CD8-positive, alpha-beta memory T cell (primary cell): Measurements from ENCODE around the gene FAM53A. TPM values are rescaled to one million over a fixed set of nuclear protein-coding genes. Genes with fewer than 3 reads are reported as not detected.

Source experiments
- CTCF ChIA-PET: fragments of 350-600 bp; sonication (Branson Sonifier 250); formaldehyde crosslinking; loops from one replicate; lab custom pipeline; 2021; ENCODE audit warnings: antibody characterized with exemption; lab: Charles Lee
- POLR2A ChIA-PET: fragments of 350-600 bp; sonication (Branson Sonifier 250); formaldehyde crosslinking; loops from one replicate; lab custom pipeline; 2021; ENCODE audit warnings: antibody characterized with exemption; lab: Charles Lee
- DNase-seq, 5 donors: peaks; one replicate each; pipeline versions ENCODE4 v3.0.0 to v3.0.0-alpha.2; 2020 to 2022; ENCODE audit warnings: mixed read lengths in 1 of 5
- H3K27ac ChIP-seq: one replicate; pipeline ENCODE4 v1.7.0; 2013; ENCODE audit warnings: low read depth, mild to moderate bottlenecking, low read length, moderate library complexity
- H3K27me3 ChIP-seq: 2 replicates; pipeline ENCODE4 v1.7.0; 2013; ENCODE audit warnings: low read length, mild to moderate bottlenecking; ENCODE audit not compliant: insufficient read depth, poor library complexity, severe bottlenecking
- H3K36me3 ChIP-seq: 2 replicates; pipeline ENCODE4 v1.7.0; 2013; ENCODE audit warnings: mild to moderate bottlenecking, low read length, moderate library complexity; ENCODE audit not compliant: insufficient read depth
- H3K4me1 ChIP-seq: 2 replicates; pipeline ENCODE4 v1.7.0; 2013; ENCODE audit warnings: mild to moderate bottlenecking, low read length, moderate library complexity; ENCODE audit not compliant: insufficient read depth
- H3K4me3 ChIP-seq: 2 replicates; pipeline ENCODE4 v1.7.0; 2013; ENCODE audit warnings: mild to moderate bottlenecking, low read length
- H3K9me3 ChIP-seq: 2 replicates; pipeline ENCODE4 v1.7.0; 2013; ENCODE audit warnings: mild to moderate bottlenecking, low read length
- H3K27ac Mint-ChIP-seq, 8 donors: one replicate each; pipeline ENCODE4 v1.8.0; 2020 to 2021; ENCODE audit warnings: mixed read lengths in 8 of 8, mild to moderate bottlenecking in 6 of 8, inconsistent platforms in 3 of 8, moderate library complexity in 3 of 8
- H3K27me3 Mint-ChIP-seq, 2 donors: one replicate each; pipeline ENCODE4 v1.8.0; 2020 to 2021; ENCODE audit warnings: mixed read lengths in 2 of 2, mild to moderate bottlenecking in 1 of 2, moderate library complexity in 1 of 2
- H3K36me3 Mint-ChIP-seq, 3 donors: one replicate each; pipeline ENCODE4 v1.8.0; 2020 to 2021; ENCODE audit warnings: mixed read lengths in 3 of 3, inconsistent platforms in 1 of 3, mild to moderate bottlenecking in 1 of 3
- H3K4me1 Mint-ChIP-seq, 3 donors: one replicate each; pipeline ENCODE4 v1.8.0; 2020 to 2021; ENCODE audit warnings: mixed read lengths in 3 of 3, inconsistent platforms in 1 of 3, mild to moderate bottlenecking in 1 of 3
- H3K4me3 Mint-ChIP-seq, 7 donors: one replicate each; pipeline ENCODE4 v1.8.0; 2020 to 2021; ENCODE audit warnings: mixed read lengths in 7 of 7, mild to moderate bottlenecking in 6 of 7, moderate library complexity in 4 of 7, inconsistent platforms in 2 of 7
- H3K9me3 Mint-ChIP-seq, 5 donors: one replicate each; pipeline ENCODE4 v1.8.0; 2020 to 2022; ENCODE audit warnings: mixed read lengths in 5 of 5, mild to moderate bottlenecking in 3 of 5, moderate library complexity in 2 of 5, inconsistent platforms in 1 of 5
- polyA plus RNA-seq: library from polyadenylated mRNA; unstranded; fragments of 300-500 nt; fragmentation: Illumina TruSeq; gene quantifications from one replicate; pipeline ENCODE4 v1.2.3, GENCODE V29; 2021
- total RNA-seq, 2 experiments: library from RNA; stranded (reverse); gene quantifications; one replicate each; pipeline ENCODE4 v1.2.3, GENCODE V29; 2021

The FAM53A gene, protein sequence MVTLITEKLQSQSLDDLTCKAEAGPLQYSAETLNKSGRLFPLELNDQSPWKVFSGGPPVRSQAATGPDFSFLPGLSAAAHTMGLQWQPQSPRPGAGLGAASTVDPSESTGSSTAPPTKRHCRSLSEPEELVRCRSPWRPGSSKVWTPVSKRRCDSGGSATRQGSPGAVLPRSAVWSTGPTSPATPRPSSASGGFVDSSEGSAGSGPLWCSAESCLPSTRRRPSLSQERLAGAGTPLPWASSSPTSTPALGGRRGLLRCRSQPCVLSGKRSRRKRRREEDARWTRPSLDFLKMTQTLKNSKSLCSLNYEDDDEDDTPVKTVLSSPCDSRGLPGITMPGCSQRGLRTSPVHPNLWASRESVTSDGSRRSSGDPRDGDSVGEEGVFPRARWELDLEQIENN
- total RNA-seq, result 1 to 10 TPM in 1 of 2 experiments, under 1 TPM in 1; 0.82 to 1.9 TPM
- 1.5 TPM for polyA plus RNA-seq

DNA sequence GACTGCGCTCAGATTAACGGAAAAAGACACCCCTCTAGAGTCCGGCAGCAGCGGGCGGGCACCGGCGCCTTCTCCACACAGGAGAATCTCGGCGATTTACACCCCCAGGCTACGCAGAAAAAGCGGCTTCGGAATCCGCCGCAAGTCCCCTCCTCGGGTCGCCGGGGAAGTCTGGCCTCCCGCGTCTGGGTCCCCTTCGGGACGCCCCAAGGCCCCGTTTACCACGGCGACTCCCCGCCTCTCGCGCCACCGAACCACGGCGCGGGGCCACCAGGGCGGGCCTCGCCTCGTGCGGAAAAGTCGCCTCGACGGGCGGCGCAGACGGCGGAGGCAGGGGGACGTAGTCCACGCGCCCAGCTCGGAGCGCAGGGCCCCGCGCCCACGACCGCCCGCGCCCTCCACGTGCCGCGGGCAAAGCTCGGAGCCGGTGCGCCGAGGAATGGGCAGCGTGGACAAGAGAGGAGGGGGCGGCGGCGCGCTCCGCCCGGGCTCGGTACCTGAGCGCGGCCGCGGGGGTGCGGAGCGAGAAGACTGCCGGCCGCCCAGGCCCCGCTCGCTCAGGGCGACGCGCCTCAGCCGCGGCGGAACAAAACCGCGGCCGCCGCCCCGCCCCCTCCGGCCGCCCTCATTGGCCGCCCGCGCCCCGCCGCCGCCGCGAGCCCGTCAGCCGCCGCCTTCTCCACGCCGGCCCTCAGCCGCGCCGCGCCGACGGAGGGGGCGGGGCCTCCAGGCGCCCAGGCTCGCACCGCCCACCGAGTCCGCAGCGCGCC is at the start of gene FAM53A:
Gene FAM53A, minus strand, starts transcription at position 578 of the 770 bp plus-strand sequence. CDS start 15,572 bp downstream, outside the sequence.
- Histone ChIP-seq H3K27ac (peak within 1 kb of the TSS; percentile 27), H3K36me3 (no peaks in the 10 kb centered on the region), H3K4me3 (peak within 1 kb of the TSS; percentile 28), H3K27me3 (no peaks in the 10 kb centered on the region), H3K9me3 (no peaks in the 10 kb centered on the region), H3K4me1 (no peaks in the 10 kb centered on the region)
- H3K9me3 Mint-ChIP-seq, result no peaks in the 10 kb centered on the region
- CTCF ChIA-PET, result interaction anchor here (2.0 to 2.7 kb wide), 2 partner anchors 8 to 10 kb away, joined by 6 to 11 read pairs; no protein-coding TSS in a partner anchor
- H3K4me3 Mint-ChIP-seq, result peak within 1 kb of the TSS; percentile 87 to 94 (median 90)
- H3K4me1 Mint-ChIP-seq, result peaks cover 11% of the 10 kb centered on the region in 3 donors
- POLR2A ChIA-PET, result interaction anchor here (1.1 to 1.4 kb wide), 3 partner anchors 9 to 78 kb away, joined by 3 to 5 read pairs (median 4); partner anchors contain the start of gene SLBP
- peak in 2 of 5 donors; percentile 16 to 90 for DNase-seq
- no peaks in the 10 kb centered on the region for H3K27me3 Mint-ChIP-seq
- peaks cover 0 to 1% (median 0%) of the 10 kb centered on the region in 3 donors for H3K36me3 Mint-ChIP-seq
- H3K27ac Mint-ChIP-seq, result peak within 1 kb of the TSS; percentile 77 to 97 (median 94)

DNA sequence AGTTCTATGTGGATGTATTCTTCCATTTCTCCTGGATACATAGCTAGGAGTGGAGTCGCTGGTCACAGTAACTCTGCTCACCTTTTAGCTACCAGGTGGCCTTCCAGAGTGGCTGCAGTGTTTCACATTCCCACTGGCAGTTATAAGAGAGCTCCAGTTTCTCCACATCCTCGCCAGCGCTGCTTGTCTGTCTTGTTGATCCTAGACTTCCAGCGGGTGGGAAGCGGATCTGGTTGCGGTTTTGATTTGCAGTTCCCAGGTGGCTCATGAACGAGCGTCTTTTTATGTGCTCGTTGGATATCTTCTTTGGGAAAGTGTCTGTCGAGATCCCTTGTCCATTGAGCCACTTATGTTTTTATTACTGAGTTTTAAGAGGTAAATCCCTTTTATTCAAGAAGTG is 48.8 kb upstream of the FAM53A start:
- peaks cover 6 to 84% (median 14%) of the 10 kb centered on the region in 3 donors for H3K36me3 Mint-ChIP-seq
- Histone ChIP-seq H3K4me1 (peaks cover 10% of the 10 kb centered on the region), H3K27ac (no peak overlapping the region), H3K4me3 (no peak overlapping the region), H3K27me3 (no peaks in the 10 kb centered on the region), H3K36me3 (peaks cover 65% of the 10 kb centered on the region), H3K9me3 (peaks cover 3% of the 10 kb centered on the region)
- no peak overlapping the region for H3K4me3 Mint-ChIP-seq
- DNase-seq, result no peak
- H3K27me3 Mint-ChIP-seq, result no peaks in the 10 kb centered on the region
- no peaks in the 10 kb centered on the region for H3K9me3 Mint-ChIP-seq
- peaks cover 5 to 25% (median 16%) of the 10 kb centered on the region in 3 donors for H3K4me1 Mint-ChIP-seq
- ChIA-PET CTCF (interaction anchor here (1.1 to 16.7 kb wide), 4 partner anchors 10 to 39 kb away, joined by 3 to 341 read pairs (median 4); partner anchors contain the start of genes TACC3 and TMEM129), POLR2A (no interaction called here)
- H3K27ac Mint-ChIP-seq, result no peak overlapping the region

DNA sequence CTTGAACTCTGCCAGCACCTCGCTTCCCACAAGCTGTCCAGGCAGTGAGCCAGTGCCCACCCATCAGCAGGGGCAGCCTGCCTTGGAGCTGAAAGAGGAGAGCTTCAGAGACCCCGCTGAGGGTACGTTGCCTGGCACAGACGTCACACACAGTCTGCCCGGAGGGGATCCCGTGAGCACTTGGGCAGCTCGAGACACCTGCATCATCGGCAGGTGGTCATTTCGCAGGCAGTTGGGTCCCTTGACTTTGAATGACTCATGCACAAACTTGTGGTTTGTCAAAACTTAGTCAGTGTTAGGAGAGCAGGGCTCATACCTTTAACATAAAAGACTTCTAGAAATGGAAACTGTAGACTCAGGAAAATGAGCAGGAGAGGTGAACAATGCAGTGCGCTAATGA is 47.1 kb upstream of the FAM53A start:
- Mint-ChIP-seq H3K4me1 (peaks cover 10 to 39% (median 22%) of the 10 kb centered on the region in 3 donors), H3K36me3 (peaks cover 3 to 83% (median 9%) of the 10 kb centered on the region in 3 donors), H3K27me3 (no peaks in the 10 kb centered on the region), H3K9me3 (no peaks in the 10 kb centered on the region), H3K27ac (no peak overlapping the region), H3K4me3 (no peak overlapping the region)
- POLR2A ChIA-PET, result no interaction called here
- no peak overlapping the region for H3K27ac ChIP-seq
- no peaks in the 10 kb centered on the region for H3K27me3 ChIP-seq
- no peaks in the 10 kb centered on the region for H3K9me3 ChIP-seq
- DNase-seq, result no peak
- peaks cover 20% of the 10 kb centered on the region for H3K4me1 ChIP-seq
- no peak overlapping the region for H3K4me3 ChIP-seq
- CTCF ChIA-PET, result interaction anchor here (0.9 to 16.7 kb wide), 5 partner anchors 8 to 168 kb away, joined by 3 to 341 read pairs (median 4); partner anchors contain the start of genes TACC3 and TMEM129
- peaks cover 58% of the 10 kb centered on the region for H3K36me3 ChIP-seq

DNA sequence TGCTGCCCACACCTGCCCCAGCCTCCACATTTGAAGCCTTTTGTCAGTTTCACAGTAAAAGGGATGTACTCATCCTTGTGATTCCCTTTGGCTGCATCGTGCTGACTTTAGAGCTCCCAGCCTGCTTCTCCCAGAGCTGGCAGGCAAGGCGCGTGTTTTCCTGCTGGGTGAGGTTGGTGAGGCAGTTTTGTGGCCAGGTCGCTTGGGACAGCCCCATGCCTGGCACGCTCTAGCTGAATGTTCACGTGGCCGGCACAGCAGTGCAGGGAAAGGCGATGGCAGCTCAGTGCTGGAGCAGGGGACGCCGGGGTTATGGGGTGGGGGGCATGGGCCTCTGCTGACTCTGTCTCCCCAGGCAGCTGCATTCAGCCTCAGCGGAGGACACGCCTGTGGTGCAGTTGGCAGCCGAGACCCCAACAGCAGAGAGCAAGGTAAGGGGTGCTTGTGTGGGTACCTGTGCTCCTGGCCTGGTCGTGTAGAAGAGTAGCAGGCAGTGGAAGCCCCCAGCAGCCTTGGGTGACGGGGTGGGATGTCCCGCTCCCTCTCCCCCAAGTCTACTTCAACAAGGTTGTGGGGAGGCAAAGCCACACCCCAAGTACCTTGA is 46.5 kb upstream of the FAM53A start:
- Mint-ChIP-seq H3K4me3 (no peak overlapping the region), H3K27ac (no peak overlapping the region), H3K36me3 (peaks cover 4 to 83% (median 10%) of the 10 kb centered on the region in 3 donors), H3K9me3 (no peaks in the 10 kb centered on the region), H3K27me3 (no peaks in the 10 kb centered on the region), H3K4me1 (peaks cover 13 to 44% (median 25%) of the 10 kb centered on the region in 3 donors)
- no peak for DNase-seq
- peaks cover 26% of the 10 kb centered on the region for H3K4me1 ChIP-seq
- peaks cover 63% of the 10 kb centered on the region for H3K36me3 ChIP-seq
- CTCF ChIA-PET, result interaction anchor here (0.9 to 16.7 kb wide), 5 partner anchors 10 to 168 kb away, joined by 3 to 341 read pairs (median 6); partner anchors contain the start of genes SLBP, TACC3 and TMEM129
- H3K9me3 ChIP-seq, result no peaks in the 10 kb centered on the region
- H3K4me3 ChIP-seq, result no peak overlapping the region
- POLR2A ChIA-PET, result no interaction called here
- no peaks in the 10 kb centered on the region for H3K27me3 ChIP-seq
- no peak overlapping the region for H3K27ac ChIP-seq

DNA sequence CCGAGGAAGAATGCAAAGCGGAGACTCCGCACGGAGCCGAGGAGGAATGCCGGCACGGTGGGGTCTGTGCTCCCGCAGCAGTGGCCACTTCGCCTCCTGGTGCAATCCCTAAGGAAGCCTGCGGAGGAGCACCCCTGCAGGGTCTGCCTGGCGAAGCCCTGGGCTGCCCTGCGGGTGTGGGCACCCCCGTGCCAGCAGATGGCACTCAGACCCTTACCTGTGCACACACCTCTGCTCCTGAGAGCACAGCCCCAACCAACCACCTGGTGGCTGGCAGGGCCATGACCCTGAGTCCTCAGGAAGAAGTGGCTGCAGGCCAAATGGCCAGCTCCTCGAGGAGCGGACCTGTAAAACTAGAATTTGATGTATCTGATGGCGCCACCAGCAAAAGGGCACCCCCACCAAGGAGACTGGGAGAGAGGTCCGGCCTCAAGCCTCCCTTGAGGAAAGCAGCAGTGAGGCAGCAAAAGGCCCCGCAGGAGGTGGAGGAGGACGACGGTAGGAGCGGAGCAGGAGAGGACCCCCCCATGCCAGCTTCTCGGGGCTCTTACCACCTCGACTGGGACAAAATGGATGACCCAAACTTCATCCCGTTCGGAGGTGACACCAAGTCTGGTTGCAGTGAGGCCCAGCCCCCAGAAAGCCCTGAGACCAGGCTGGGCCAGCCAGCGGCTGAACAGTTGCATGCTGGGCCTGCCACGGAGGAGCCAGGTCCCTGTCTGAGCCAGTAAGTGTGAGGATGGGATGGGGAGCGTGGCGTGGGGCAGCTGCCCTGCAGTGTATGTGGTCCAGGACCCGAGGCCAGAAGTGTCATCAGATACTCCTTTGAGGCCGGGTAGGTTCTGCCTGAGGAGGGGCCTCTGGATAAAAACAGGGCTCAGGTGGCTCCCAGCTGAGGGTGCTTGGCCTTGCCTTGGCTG is 44.2 kb upstream of the FAM53A start:
- peaks cover 26 to 65% (median 45%) of the 10 kb centered on the region in 3 donors for H3K4me1 Mint-ChIP-seq
- H3K4me3 Mint-ChIP-seq, result peak overlapping the region in 1 of 7 donors; percentile 18
- no peaks in the 10 kb centered on the region for H3K27me3 Mint-ChIP-seq
- H3K9me3 Mint-ChIP-seq, result no peaks in the 10 kb centered on the region
- CTCF ChIA-PET, result interaction anchor here (1.8 to 16.7 kb wide), 2 partner anchors 35 to 170 kb away, joined by 4 to 341 read pairs; no protein-coding TSS in a partner anchor
- H3K36me3 Mint-ChIP-seq, result peaks cover 4 to 72% (median 12%) of the 10 kb centered on the region in 3 donors
- no peaks in the 10 kb centered on the region for H3K9me3 ChIP-seq
- H3K4me1 ChIP-seq, result peaks cover 49% of the 10 kb centered on the region
- H3K36me3 ChIP-seq, result peaks cover 55% of the 10 kb centered on the region
- peak in 1 of 5 donors; percentile 43 for DNase-seq
- no peak overlapping the region for H3K4me3 ChIP-seq
- POLR2A ChIA-PET, result interaction anchor here (2.9 kb wide), 1 partner anchor 35 kb away, joined by 15 read pairs; no protein-coding TSS in a partner anchor
- H3K27ac Mint-ChIP-seq, result no peak overlapping the region
- H3K27me3 ChIP-seq, result no peaks in the 10 kb centered on the region
- H3K27ac ChIP-seq, result no peak overlapping the region

DNA sequence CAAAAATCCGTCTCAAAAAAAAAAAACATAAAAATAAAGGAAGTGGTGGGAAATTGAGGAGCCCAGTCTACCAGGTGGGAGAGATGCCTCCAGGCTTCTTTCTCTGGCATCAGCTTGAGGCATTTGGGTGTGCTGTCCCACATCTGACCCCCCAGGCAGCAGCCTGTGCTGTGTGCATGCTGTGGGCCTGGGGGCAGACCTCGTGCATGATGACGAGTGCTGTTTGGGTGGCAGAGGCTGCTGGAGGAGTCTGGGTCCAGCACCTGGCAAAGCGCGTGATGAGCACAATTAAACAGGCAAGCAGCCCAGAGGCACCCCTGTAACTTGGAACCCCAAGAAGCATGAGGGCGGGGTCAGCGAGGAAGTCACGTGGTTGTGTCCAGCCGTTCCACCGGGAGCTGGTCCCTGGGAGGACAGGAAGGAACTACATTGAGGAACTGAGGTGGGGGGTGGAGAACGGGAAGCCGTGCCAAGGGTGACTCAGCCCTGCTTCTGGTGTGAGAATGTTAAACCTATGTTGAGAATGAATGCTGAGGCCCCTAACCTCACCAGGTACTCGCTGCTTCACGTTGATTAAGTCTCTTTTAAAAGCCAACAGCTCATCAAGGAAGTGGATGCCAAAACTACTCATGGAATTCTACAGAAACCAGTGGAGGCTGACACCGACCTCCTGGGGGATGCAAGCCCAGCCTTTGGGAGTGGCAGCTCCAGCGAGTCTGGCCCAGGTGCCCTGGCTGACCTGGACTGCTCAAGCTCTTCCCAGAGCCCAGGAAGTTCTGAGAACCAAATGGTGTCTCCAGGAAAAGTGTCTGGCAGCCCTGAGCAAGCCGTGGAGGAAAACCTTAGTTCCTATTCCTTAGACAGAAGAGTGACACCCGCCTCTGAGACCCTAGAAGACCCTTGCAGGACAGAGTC is 43.3 kb upstream of the FAM53A start:
- no peak overlapping the region for H3K4me3 Mint-ChIP-seq
- H3K4me3 ChIP-seq, result no peak overlapping the region
- peak in 1 of 5 donors; percentile 41 for DNase-seq
- ChIA-PET POLR2A (interaction anchor here (1.7 to 2.9 kb wide), 2 partner anchors 15 to 34 kb away, joined by 6 to 15 read pairs; partner anchors contain the start of gene SLBP), CTCF (interaction anchor here (0.8 to 16.7 kb wide), 5 partner anchors 27 to 477 kb away, joined by 3 to 341 read pairs (median 4); no protein-coding TSS in a partner anchor)
- no peak overlapping the region for H3K27ac ChIP-seq
- H3K4me1 Mint-ChIP-seq, result peaks cover 35 to 74% (median 55%) of the 10 kb centered on the region in 3 donors
- H3K27me3 Mint-ChIP-seq, result no peaks in the 10 kb centered on the region
- H3K27me3 ChIP-seq, result no peaks in the 10 kb centered on the region
- H3K4me1 ChIP-seq, result peaks cover 58% of the 10 kb centered on the region
- H3K36me3 ChIP-seq, result peaks cover 45% of the 10 kb centered on the region
- H3K36me3 Mint-ChIP-seq, result peaks cover 4 to 65% (median 12%) of the 10 kb centered on the region in 3 donors
- H3K9me3 Mint-ChIP-seq, result no peaks in the 10 kb centered on the region
- H3K27ac Mint-ChIP-seq, result peak overlapping the region in 1 of 8 donors; percentile 93
- H3K9me3 ChIP-seq, result no peaks in the 10 kb centered on the region
